H1 (cell line): Measurements from ENCODE around the gene TNIK. TPM values are rescaled to one million over a fixed set of nuclear protein-coding genes. Genes with fewer than 3 reads are reported as not detected.

ENCODE experiments used
- CTCF ChIA-PET: fragments of 300-600 bp; sonication (Branson Sonifier 250); formaldehyde crosslinking; loops from one replicate; lab custom pipeline; 2021; ENCODE audit not compliant: partially characterized antibody; lab: Charles Lee
- POLR2A ChIA-PET: fragments of 300-600 bp; sonication (Branson Sonifier 250); formaldehyde crosslinking; loops from one replicate; lab custom pipeline; 2021; ENCODE audit warnings: inconsistent platforms; ENCODE audit not compliant: partially characterized antibody; lab: Charles Lee
- DNase-seq, 2 experiments: peaks; one replicate each; pipeline versions ENCODE4 v3.0.0 to v3.0.0-alpha.2; 2010 to 2022; ENCODE audit warnings: low spot score in 2 of 2, low read depth in 1 of 2, mixed read lengths in 1 of 2
- FAIRE-seq: peaks from 2 replicates; lab custom pipeline; 2011; peaks lifted over from hg19 to GRCh38; lab: Jason Lieb, UNC
- H2AFZ ChIP-seq: 2 replicates; pipeline ENCODE4 v1.8.1; 2012; ENCODE audit warnings: low read length, inconsistent platforms
- H2AK5ac ChIP-seq: 2 replicates; pipeline ENCODE4 v1.6.1; 2013; ENCODE audit warnings: low read depth, low read length
- H2BK120ac ChIP-seq: replicated peaks from 2 replicates; pipeline ENCODE3; 2013; ENCODE audit warnings: low read depth, low read length, inconsistent platforms
- H2BK12ac ChIP-seq: 2 replicates; pipeline ENCODE4 v1.6.1; 2013; ENCODE audit warnings: low read depth, low read length
- H2BK15ac ChIP-seq: 2 replicates; pipeline ENCODE4 v1.6.1; 2013; ENCODE audit warnings: low read length
- H2BK20ac ChIP-seq: 2 replicates; pipeline ENCODE4 v1.6.1; 2013; ENCODE audit warnings: low read length
- H2BK5ac ChIP-seq: 2 replicates; pipeline ENCODE4 v1.6.1; 2013; ENCODE audit warnings: low read depth, low read length
- H3K14ac ChIP-seq: 2 replicates; pipeline ENCODE4 v1.6.1; 2013; ENCODE audit warnings: inconsistent platforms; ENCODE audit not compliant: insufficient read length
- H3K18ac ChIP-seq: 2 replicates; pipeline ENCODE4 v1.6.1; 2013; ENCODE audit warnings: low read length; ENCODE audit errors: extremely low read depth
- H3K23ac ChIP-seq: 2 replicates; pipeline ENCODE4 v1.6.1; 2013; ENCODE audit warnings: inconsistent platforms; ENCODE audit not compliant: insufficient read length
- H3K23me2 ChIP-seq: 2 replicates; pipeline ENCODE4 v1.6.1; 2013; ENCODE audit warnings: low read depth, low read length
- H3K27ac ChIP-seq: 2 replicates; pipeline ENCODE4 v1.6.1; 2011; ENCODE audit warnings: low read depth, low read length, inconsistent platforms
- H3K27me3 ChIP-seq, 4 experiments: replicated peaks in 1 of 4; 1 replicate in 1 of 4; 2 replicates in 3 of 4; pipeline versions ENCODE4 v1.6.1 to v1.8.1; 2011 to 2013; ENCODE audit warnings: low read length in 3 of 4, mild to moderate bottlenecking in 3 of 4, inconsistent platforms in 2 of 4, mixed read lengths in 2 of 4, moderate library complexity in 1 of 4; ENCODE audit not compliant: control insufficient read depth in 3 of 4, insufficient read depth in 3 of 4; ENCODE audit errors: extremely low read depth in 1 of 4
- H3K36me3 ChIP-seq, 4 experiments: 2 replicates each; pipeline versions ENCODE4 v1.6.1 to v1.8.1; 2011 to 2013; ENCODE audit warnings: mild to moderate bottlenecking in 4 of 4, low read length in 3 of 4, moderate library complexity in 2 of 4, control low read depth in 1 of 4, inconsistent platforms in 1 of 4; ENCODE audit not compliant: insufficient read depth in 4 of 4, control insufficient read depth in 2 of 4
- H3K4ac ChIP-seq: replicated peaks from 2 replicates; pipeline ENCODE3; 2013; ENCODE audit warnings: low read length, low read depth, mixed read lengths, inconsistent platforms; ENCODE audit not compliant: insufficient read length
- H3K4me1 ChIP-seq, 4 experiments: replicated peaks in 1 of 4; 1 replicate in 1 of 4; 2 replicates in 3 of 4; pipeline versions ENCODE4 v1.6.1 to v1.8.1; 2011 to 2013; ENCODE audit warnings: low read length in 3 of 4, inconsistent platforms in 2 of 4, mixed read lengths in 1 of 4; ENCODE audit not compliant: insufficient read depth in 4 of 4, control insufficient read depth in 3 of 4
- H3K4me2 ChIP-seq, 2 experiments: 2 replicates each; pipeline versions ENCODE4 v1.6.1 to v1.8.1; 2011 to 2013; ENCODE audit warnings: low read depth in 2 of 2, low read length in 2 of 2, control low read depth in 1 of 2, inconsistent platforms in 1 of 2, mild to moderate bottlenecking in 1 of 2; ENCODE audit not compliant: insufficient read depth in 1 of 2
- H3K4me3 ChIP-seq, 4 experiments: fragments of 200-600, 300-600 bp in 1 of 4; sonication (generic), shearing (Covaris generic), sonication (Bioruptor Twin) in 1 of 4; 2 replicates each; pipeline versions ENCODE4 v1.5.1 to v1.8.1; 2011 to 2016; ENCODE audit warnings: low read length in 4 of 4, low read depth in 3 of 4, control low read depth in 2 of 4, inconsistent platforms in 2 of 4, mild to moderate bottlenecking in 2 of 4, mixed read lengths in 1 of 4, moderate library complexity in 1 of 4; ENCODE audit not compliant: insufficient read depth in 2 of 4; ENCODE audit errors: extremely low read depth in 1 of 4
- H3K56ac ChIP-seq: replicated peaks from 2 replicates; pipeline ENCODE3; 2013; ENCODE audit warnings: low read depth, mild to moderate bottlenecking, mixed read lengths, low read length, inconsistent platforms; ENCODE audit not compliant: insufficient read length
- H3K79me1 ChIP-seq: 2 replicates; pipeline ENCODE4 v1.6.1; 2013; ENCODE audit warnings: low read depth, low read length, control low read depth
- H3K79me2 ChIP-seq, 2 experiments: 2 replicates each; pipeline versions ENCODE4 v1.6.1 to v1.8.1; 2012 to 2013; ENCODE audit warnings: low read length in 2 of 2, mild to moderate bottlenecking in 2 of 2, inconsistent platforms in 1 of 2; ENCODE audit not compliant: insufficient read depth in 2 of 2, control insufficient read depth in 1 of 2
- H3K9ac ChIP-seq, 4 experiments: replicated peaks in 1 of 4; 1 replicate in 1 of 4; 2 replicates in 3 of 4; pipeline versions ENCODE4 v1.6.1 to v1.8.1; 2011 to 2013; ENCODE audit warnings: low read depth in 3 of 4, low read length in 3 of 4, control low read depth in 2 of 4, mild to moderate bottlenecking in 2 of 4, moderate library complexity in 2 of 4, inconsistent platforms in 1 of 4; ENCODE audit errors: extremely low read depth in 1 of 4
- H3K9me3 ChIP-seq, 2 experiments: 2 replicates each; pipeline versions ENCODE4 v1.6.1 to v1.8.1; 2012 to 2013; ENCODE audit warnings: mild to moderate bottlenecking in 2 of 2, moderate library complexity in 2 of 2, control low read depth in 1 of 2, inconsistent platforms in 1 of 2, low read depth in 1 of 2, low read length in 1 of 2, mixed read lengths in 1 of 2; ENCODE audit not compliant: insufficient read depth in 2 of 2
- H4K20me1 ChIP-seq, 2 experiments: replicated peaks in 1 of 2; 2 replicates each; pipeline versions ENCODE3 to v1.8.1; 2011 to 2013; ENCODE audit warnings: inconsistent platforms in 2 of 2, low read length in 2 of 2, mild to moderate bottlenecking in 1 of 2; ENCODE audit not compliant: insufficient read depth in 2 of 2, control insufficient read depth in 1 of 2
- H4K5ac ChIP-seq: 2 replicates; pipeline ENCODE4 v1.6.1; 2013; ENCODE audit warnings: low read length, low read depth, mixed read lengths, inconsistent platforms; ENCODE audit not compliant: insufficient read length
- H4K8ac ChIP-seq: 2 replicates; pipeline ENCODE4 v1.8.0; 2013; ENCODE audit warnings: mild to moderate bottlenecking, moderate library complexity, low read length, inconsistent platforms; ENCODE audit not compliant: insufficient read depth; ENCODE audit errors: extremely low read depth
- H4K91ac ChIP-seq: replicated peaks from 2 replicates; pipeline ENCODE3; 2013; ENCODE audit warnings: low read length, mixed read lengths, inconsistent platforms; ENCODE audit not compliant: insufficient read length
- ASH2L ChIP-seq: fragments of 200-600, 300-600 bp; sonication (generic); IDR thresholded peaks from one replicate; pipeline ENCODE4 v1.7.1; 2017; ENCODE audit warnings: low read length
- CEBPB ChIP-seq: IDR thresholded peaks from 2 replicates; pipeline ENCODE4 v1.6.1; 2012; ENCODE audit warnings: low read depth, low read length
- CHD2 ChIP-seq: IDR thresholded peaks from 2 replicates; pipeline ENCODE4 v1.6.1; 2012; ENCODE audit warnings: low read length, improper control_type of control experiment
- CTBP2 ChIP-seq: IDR thresholded peaks from 2 replicates; pipeline ENCODE4 v1.7.0; 2011; ENCODE audit warnings: borderline replicate concordance, mild to moderate bottlenecking, moderate library complexity, mixed read lengths, low read length; ENCODE audit not compliant: insufficient read depth, insufficient read length
- FOSL1 ChIP-seq: IDR thresholded peaks from 2 replicates; pipeline ENCODE4 v1.6.1; 2011; ENCODE audit warnings: mild to moderate bottlenecking, low read depth, low read length, moderate library complexity; ENCODE audit not compliant: insufficient read depth
- HDAC2 ChIP-seq, 2 experiments: fragments of 300-600 bp in 1 of 2; sonication (generic) in 1 of 2; IDR thresholded peaks; 2 replicates each; pipeline ENCODE4 v1.6.1; 2011 to 2012; ENCODE audit warnings: low read depth in 2 of 2, low read length in 2 of 2, mild to moderate bottlenecking in 2 of 2, moderate library complexity in 2 of 2, borderline replicate concordance in 1 of 2, inconsistent platforms in 1 of 2
- JUN ChIP-seq: IDR thresholded peaks from 2 replicates; pipeline ENCODE4 v1.6.1; 2011; ENCODE audit warnings: low read depth, mild to moderate bottlenecking, improper control_type of control experiment, low read length
- NRF1 ChIP-seq: IDR thresholded peaks from 2 replicates; pipeline ENCODE4 v1.6.1; 2011; ENCODE audit warnings: mild to moderate bottlenecking, low read depth, low read length, improper control_type of control experiment
- POLR2A ChIP-seq, 2 experiments: IDR thresholded peaks; 1 replicate in 1 of 2; 2 replicates in 1 of 2; pipeline ENCODE4 v1.6.1; 2011; ENCODE audit warnings: low read depth in 2 of 2, low read length in 2 of 2, mild to moderate bottlenecking in 2 of 2; ENCODE audit errors: control extremely low read depth in 1 of 2
- POU5F1 ChIP-seq: IDR thresholded peaks from 2 replicates; pipeline ENCODE4 v1.6.1; 2011; ENCODE audit warnings: low read depth, mild to moderate bottlenecking, low read length, moderate library complexity
- SIN3A ChIP-seq, 2 experiments: IDR thresholded peaks in 1 of 2; conservative IDR thresholded peaks in 1 of 2; 2 replicates each; pipeline ENCODE4 v1.6.1; 2011 to 2012; ENCODE audit warnings: low read length in 2 of 2, improper control_type of control experiment in 1 of 2, low read depth in 1 of 2, mild to moderate bottlenecking in 1 of 2
- SUZ12 ChIP-seq: fragments of 200-600 bp; sonication (generic); IDR thresholded peaks from 2 replicates; pipeline ENCODE4 v1.6.1; 2012; ENCODE audit warnings: mild to moderate bottlenecking, inconsistent platforms, low read length, moderate library complexity, mixed read lengths
- TAF1 ChIP-seq: IDR thresholded peaks from 2 replicates; pipeline ENCODE4 v1.6.1; 2011; ENCODE audit warnings: mild to moderate bottlenecking, low read depth, low read length
- YY1 ChIP-seq: IDR thresholded peaks from 2 replicates; pipeline ENCODE4 v1.6.1; 2011; ENCODE audit warnings: low read depth, mild to moderate bottlenecking, low read length
- polyA plus RNA-seq, 7 experiments: library from polyadenylated mRNA; depleted of rRNA in 3 of 7; stranded (reverse) in 5 of 7; unstranded in 2 of 7; fragments of >200 nt in 5 of 7; fragments of 200-250 nt in 2 of 7; gene quantifications; 1 replicate in 5 of 7; 2 replicates in 1 of 7; 4 replicates in 1 of 7; pipeline versions ENCODE4 v1.2.1 to v1.2.3, GENCODE V29; 2011 to 2013; ENCODE audit warnings: missing spikeins in 2 of 7, mixed read lengths in 2 of 7
- total RNA-seq: library from RNA; stranded (reverse); fragmentation: NEBNext Ultra II Directional; extraction: Animal tissue kit (Norgen Biotek cat#: 25700); gene quantifications from 2 replicates; pipeline ENCODE4 v1.2.1, GENCODE V29; 2021

Gene TNIK
- total and polyA plus RNA-seq, 2 of the 8 experiments (the other 6 are each of a cell fraction or from before 2014, with no cell fraction given), result 7.4 to 42.0 TPM

GRCh38 chr3:171116365-171116764, 343.8 kb downstream of the TNIK start:
- POLR2A ChIA-PET, result no interaction called here
- TF ChIP-seq FOSL1 (no peak), ASH2L (no peak), TAF1 (no peak), JUN (no peak), CEBPB (no peak), SIN3A (conservative IDR thresholded peaks at IDR 0.05 in 1 of 2, IDR thresholded peaks at IDR 0.05 in 1 of 2; ENCODE audit: low read depth in 1 of 2, low read length in 2 of 2) (no peak), HDAC2 (IDR thresholded peaks at IDR 0.05; ENCODE audit: borderline replicate concordance in 1 of 2, low read depth in 2 of 2, low read length in 2 of 2) (no peak), NRF1 (no peak), CTBP2 (no peak), POU5F1 (no peak), CHD2 (no peak), YY1 (no peak), SUZ12 (no peak), POLR2A (IDR thresholded peaks at IDR 0.05; ENCODE audit: control extremely low read depth in 1 of 2, low read depth in 2 of 2, low read length in 2 of 2) (no peak)

More at GRCh38 chr3:171116365-171116764, 343.8 kb downstream of the TNIK start:
- CTCF ChIA-PET, result no interaction called here
- H2AFZ ChIP-seq, result no peak overlapping the region
- FAIRE-seq, result no peak
- peaks cover 0 to 9% (median 4%) of the 10 kb centered on the region in 4 experiments; a peak in 4 of 7 replicates for H3K4me1 ChIP-seq
- DNase-seq, result no peak
- no peak overlapping the region for H2BK20ac ChIP-seq
- no peaks in the 10 kb centered on the region for H3K9me3 ChIP-seq
- H2AK5ac ChIP-seq, result no peak overlapping the region
- H3K4me3 ChIP-seq, result no peak overlapping the region
- H3K18ac ChIP-seq, result no peak overlapping the region
- H3K23ac ChIP-seq, result no peak overlapping the region
- no peak overlapping the region for H2BK5ac ChIP-seq
- no peaks in the 10 kb centered on the region for H4K20me1 ChIP-seq
- no peaks in the 10 kb centered on the region; a peak in 2 of 8 replicates for H3K36me3 ChIP-seq
- no peak overlapping the region for H3K56ac ChIP-seq
- H4K5ac ChIP-seq, result no peak overlapping the region
- no peak overlapping the region for H3K14ac ChIP-seq
- no peak overlapping the region for H3K9ac ChIP-seq
- no peak overlapping the region for H3K27ac ChIP-seq
- H3K23me2 ChIP-seq, result no peaks in the 10 kb centered on the region
- no peaks in the 10 kb centered on the region for H3K79me1 ChIP-seq
- no peaks in the 10 kb centered on the region for H3K79me2 ChIP-seq
- H3K4ac ChIP-seq, result no peak overlapping the region
- H4K91ac ChIP-seq, result no peak overlapping the region
- no peak overlapping the region for H2BK12ac ChIP-seq
- no peak overlapping the region for H4K8ac ChIP-seq
- H2BK15ac ChIP-seq, result no peak overlapping the region
- no peak overlapping the region for H3K4me2 ChIP-seq
- no peaks in the 10 kb centered on the region for H3K27me3 ChIP-seq
- H2BK120ac ChIP-seq, result no peak overlapping the region
